Erythroblast (primary cell): Measurements from ENCODE around the gene SDSL.

Experiments used
- DNase-seq, 2 experiments: peaks; one replicate each; lab custom pipeline; 2025; lab: John Stamatoyannopoulos, UW
- GATA1 ChIP-seq: IDR thresholded peaks from 2 replicates; pipeline ENCODE4 v1.6.1; 2011; ENCODE audit warnings: low read depth, mild to moderate bottlenecking, control low read depth, low read length, moderate library complexity
- POLR2A ChIP-seq: IDR thresholded peaks from 2 replicates; pipeline ENCODE4 v1.6.1; 2011; ENCODE audit warnings: mild to moderate bottlenecking, low read length

SDSL gene

DNA sequence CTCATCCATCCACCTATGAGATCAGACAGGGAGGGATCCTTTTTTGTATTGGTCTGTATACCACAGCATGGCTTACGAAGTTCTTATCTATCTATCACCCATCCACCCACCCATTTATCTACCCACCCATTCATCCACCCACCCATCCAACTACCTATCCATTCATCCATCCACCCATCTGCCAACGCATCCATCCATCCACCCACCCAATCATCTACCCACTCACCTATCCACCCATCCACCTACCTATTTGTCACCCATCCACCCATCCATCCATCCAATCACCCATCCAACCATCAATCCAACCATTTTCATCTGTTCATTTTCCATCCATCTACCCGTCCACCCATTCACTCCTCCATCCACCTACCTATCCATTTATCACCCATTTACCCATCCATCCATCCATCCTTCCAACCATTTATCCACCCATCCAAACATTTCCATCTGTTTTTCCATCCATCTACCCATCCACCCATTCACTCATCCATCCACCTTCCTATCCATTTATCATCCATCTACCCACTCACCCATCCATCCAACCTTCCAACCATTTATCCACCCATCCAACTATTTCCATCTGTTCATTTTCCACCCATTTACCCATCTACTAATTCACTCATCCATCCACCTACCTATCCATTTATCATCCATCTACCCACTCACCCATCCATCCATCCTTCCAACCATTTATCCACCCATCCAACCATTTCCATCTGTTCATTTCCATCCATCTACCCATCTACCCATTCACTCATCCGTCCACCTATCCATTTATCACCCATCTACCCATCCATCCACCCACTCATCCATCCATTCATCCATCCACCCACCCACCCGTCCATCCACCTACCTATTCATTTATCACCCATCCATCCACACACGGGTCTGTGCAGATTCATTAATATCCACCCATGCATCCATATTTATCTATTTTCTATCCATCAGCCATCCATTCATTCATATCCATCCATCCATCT, 31.8 kb upstream of the SDSL start:
- no peak for DNase-seq

DNA sequence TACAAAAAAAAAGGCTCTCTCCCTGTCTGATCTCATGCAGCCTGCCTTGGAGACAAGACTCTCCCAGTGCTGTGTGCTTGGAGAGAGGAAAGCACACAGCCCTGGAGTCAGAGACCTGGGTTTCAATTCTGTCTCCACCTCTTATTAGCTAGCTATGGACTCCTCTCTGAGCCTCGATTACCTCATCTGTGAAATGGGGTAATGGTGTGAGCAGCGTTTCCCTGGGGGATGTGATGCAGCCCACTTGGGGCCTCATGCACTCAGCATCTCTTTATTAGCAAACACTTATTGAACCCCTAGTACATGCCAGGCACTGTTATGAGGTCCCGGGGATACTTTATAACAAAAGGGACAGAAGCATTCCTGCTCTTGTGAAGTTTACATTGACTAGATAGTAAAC, 31.0 kb upstream of the SDSL start:
- DNase-seq: no peak
- TF ChIP-seq GATA1 (no peak), POLR2A (no peak)

More for the DNA sequence above, 31.8 kb upstream of the SDSL start:
- no peak for TF ChIP-seq POLR2A
- TF ChIP-seq GATA1: no peak

DNA sequence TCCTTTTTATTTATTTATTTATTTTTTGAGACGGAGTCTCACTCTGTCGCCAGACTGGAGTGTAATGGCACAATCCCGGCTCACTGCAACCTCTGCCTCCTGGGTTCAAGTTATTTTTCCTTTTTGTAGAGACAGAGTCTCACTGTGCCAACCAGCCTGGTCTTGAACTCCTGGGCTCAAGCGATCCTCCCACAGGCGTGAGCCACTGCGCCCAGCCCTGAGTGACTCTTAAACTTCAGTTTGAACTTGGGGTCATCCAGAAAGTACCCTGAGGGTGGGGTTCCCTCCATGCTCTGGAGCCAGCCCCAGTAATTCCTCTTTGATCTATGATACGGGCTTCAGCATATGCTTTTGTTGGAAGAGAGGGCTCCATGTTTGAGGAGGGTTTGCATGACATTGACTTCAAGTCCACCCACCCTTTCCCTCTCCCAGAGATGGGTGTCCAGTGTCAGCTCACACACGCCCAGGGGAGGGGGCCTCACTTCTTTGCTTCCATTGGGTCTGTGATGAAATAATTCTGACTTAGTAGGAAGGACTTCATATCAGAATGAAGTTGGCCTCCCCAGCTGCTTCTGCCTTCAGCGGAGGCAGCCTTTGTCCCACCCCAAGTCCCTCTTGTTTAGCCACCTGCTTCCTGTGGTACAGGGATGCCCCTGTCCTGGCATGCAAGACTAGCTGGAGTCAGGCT, 30.4 kb upstream of the SDSL start:
- no peak for DNase-seq
- TF ChIP-seq POLR2A (no peak), GATA1 (no peak)

DNA sequence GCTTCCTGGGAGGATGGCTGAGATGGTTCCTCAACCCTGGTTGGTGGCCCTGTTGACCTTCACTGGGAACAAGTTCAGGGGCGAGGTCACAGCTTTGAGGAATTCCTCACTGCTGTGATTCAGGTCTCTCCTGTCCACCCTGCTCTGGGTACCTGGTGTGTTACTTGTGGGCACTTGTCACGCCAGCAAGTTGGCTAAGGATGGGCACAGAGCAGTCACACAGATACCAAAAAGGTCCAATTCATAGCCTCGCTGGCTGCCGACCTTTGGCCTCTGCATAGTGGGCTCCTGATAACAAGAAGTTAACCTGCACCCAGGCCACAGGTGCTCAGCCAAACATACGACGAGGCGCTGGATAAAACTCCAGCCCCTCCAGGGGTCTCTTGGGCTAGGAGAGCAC, 29.7 kb upstream of the SDSL start:
- no peak for DNase-seq
- TF ChIP-seq POLR2A (no peak), GATA1 (no peak)

DNA sequence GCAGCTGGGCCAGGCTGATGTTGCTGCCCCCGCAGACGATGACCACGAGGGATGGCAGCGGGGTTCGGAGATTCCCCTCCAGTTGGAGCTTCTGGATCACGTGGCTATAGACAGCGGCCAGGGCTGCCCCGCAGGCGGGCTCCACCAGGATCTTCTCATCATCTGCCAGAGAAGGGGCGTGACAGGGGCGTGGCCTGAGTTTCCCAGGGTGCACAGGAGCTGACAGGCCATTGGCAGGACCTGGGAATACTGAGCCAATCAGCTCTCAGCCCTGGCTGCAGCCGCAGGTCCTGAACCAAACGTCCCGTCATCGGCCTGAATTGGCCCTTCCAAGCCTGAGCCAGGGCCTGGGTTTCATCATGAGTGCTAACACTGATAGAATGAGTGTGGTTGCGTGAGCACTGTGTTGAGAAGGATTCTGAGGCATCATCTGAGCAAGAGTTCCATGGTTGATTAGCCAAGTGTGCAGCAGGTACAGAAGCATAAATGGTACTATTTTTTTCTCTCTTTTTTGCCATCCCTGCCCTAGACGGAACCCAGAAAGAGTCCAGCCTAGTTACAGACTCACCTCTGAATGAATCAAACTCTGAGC, 29.1 kb upstream of the SDSL start:
- no peak for TF ChIP-seq GATA1
- no peak for TF ChIP-seq POLR2A
- DNase-seq: peak; percentile 20 to 26

DNA sequence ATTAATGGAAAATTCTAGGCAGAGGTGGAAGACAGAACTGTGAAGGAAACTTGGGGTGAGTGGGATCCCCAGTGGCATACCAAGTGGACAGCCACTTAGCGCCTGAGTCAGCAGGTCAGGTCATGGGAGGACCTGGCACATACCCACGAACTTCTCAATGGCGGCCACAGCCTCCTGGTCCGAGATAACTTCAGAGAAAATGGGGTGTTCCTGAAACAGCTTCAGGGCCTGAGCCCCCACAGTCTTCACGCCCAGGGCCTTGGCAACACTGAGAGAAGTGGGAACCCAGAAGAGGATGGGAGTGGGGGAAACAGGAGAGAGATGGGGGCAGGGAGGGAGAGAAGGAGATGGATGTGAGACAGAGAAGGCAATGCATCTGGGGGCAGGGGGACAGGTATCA, 28.4 kb upstream of the SDSL start:
- TF ChIP-seq POLR2A (no peak), GATA1 (no peak)
- DNase-seq: no peak

DNA sequence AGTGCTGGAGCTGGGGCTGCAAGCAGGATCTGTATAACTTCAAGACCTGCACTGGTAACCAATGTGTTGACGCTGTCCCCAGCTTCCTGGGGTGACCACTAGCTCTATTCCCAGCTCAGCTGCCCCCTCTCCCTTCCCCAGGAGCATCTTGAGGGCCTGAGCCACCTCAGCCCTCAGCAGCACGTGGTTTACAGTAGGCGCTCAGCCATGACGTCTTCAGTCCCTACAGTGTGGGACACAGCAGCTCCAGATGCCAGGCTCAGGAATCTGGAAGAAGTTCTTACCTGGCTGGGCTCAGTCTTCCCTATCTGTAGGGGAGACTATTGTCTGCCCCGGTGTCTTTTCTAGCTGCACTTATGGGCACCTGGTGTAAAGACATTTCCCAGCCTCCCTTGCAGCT, 27.1 kb upstream of the SDSL start:
- TF ChIP-seq POLR2A (no peak), GATA1 (no peak)
- no peak for DNase-seq

DNA sequence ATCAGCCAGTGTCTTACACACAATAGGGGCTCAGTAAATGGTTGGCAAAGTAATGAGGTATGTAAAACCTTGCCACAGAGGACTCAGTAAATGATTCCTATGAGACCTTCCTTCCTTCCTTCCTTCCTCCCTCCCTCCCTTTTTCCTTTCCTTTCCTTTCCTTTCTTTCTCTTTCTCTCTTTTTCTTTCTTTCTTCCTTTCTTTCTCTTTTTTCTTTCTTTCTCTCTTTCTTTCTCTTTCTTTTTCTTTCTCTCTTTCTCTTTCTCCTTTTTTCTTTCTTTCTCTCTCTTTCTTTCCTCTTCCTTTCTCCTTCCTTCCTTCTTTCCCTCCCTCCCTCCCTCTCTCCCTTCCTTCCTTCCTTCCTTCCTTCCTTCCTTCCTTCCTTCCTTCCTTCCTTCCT, 26.0 kb upstream of the SDSL start:
- TF ChIP-seq GATA1: no peak
- no peak for TF ChIP-seq POLR2A
- DNase-seq: no peak

DNA sequence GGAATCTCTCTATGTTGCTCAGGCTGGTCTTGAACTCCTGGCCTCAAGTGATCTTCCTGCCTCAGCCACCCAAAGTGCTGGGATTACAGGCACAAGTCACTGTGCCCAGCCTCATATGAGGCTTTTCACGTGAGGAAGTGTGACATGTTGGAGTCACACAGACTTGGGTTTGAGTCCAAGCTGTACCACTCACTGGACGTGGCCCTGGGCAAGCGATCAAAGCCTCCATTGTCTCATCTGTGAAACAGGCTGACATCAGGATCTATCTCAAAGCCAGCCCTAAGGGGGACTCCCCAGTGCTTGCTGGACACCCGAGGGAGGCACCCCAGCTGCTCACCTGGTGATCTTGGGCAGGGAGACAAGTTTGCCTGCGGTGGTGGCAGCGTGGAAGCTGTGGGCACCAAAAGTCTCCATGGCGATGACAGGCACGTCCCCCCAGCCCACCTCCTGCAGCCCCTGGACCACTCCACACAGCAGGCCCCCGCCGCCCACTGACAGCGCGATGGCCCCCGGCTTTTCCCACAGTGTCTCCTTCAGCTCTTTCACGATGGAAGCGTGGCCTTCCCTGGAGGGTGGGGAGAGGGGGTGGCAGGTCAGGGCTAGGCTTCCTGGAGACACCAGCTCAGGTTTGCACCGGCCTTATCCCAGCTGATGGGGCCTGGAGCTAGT, 25.2 kb upstream of the SDSL start:
- no peak for DNase-seq
- no peak for TF ChIP-seq GATA1
- TF ChIP-seq POLR2A: no peak

DNA sequence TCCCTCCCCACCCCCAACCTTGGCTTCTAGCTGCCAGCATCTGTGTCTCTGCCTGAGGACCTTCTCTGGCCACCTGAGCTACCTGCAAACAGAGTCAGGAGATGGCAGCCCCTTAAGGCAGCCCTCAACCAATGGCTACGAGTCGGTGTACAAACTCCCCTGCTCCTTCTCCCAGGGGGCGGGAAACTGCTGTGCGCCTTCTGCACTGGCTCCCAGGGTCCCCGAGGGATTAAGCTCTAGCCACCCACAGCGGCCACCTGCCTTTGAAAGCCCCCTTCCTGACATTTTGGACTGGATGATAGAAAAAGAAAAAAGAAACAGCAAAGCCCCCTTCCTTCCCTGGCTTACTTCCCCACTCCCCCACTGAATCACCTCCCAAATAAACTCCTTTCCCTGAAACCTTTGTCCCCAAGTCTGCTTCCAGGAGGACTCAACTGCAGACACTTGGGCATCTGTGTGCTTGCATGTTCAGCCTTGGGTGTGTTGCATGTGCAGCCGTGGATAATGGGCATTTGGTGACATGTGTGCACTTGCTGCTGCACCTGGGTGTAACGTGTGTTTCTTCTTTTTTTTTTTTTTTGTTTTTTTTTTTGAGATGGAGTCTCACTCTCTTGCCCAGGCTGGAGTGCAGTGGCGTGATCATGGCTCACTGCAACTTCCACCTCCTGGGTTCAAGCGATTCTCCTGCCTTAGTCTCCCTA, 24.5 kb upstream of the SDSL start:
- no peak for TF ChIP-seq POLR2A
- TF ChIP-seq GATA1: no peak
- DNase-seq: no peak

DNA sequence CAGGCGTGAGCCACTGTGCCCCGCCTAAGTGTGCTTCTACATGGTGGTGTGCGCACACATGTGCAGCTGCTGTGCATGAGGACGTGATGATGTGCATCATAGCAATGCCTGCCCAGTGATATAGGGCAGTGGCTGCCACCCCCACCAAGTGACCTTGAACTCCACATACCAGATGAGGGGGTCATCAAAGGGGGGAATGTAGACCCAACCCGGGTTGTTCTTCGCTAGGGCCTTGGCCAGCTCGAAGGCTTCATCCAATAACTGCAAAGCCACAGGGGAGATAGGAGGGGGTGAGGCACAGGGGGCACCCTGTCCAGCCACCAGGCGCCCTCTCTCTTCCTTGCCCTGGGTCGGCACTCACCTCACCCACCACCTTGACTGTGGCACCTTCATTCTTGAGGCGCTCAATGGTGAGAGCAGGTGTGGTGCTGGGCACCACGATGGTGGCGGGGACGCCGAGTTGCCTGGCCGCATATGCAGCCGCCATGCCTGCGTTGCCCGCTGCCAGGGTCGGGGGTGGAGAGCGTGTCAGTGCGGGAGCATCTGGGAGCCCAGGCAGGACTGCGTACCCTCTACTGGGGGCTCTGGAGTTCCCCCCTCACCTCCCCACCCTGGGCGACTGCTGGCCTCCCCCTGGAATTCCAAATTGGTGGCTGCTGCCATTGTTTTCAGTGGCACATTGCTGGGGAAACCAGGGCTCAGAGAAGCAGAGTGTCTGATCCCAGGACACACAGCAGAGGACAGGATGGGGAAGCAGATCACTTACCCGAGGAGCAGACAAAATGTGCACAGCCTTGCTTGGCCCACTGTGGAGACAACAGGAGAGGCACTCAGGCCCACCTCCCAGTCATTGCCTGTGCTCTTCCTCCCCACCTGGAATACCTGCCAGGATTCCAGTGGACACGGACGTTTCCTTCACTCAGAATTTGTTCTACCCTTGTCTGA, 23.6 kb upstream of the SDSL start:
- TF ChIP-seq GATA1 (no peak), POLR2A (no peak)
- no peak for DNase-seq

DNA sequence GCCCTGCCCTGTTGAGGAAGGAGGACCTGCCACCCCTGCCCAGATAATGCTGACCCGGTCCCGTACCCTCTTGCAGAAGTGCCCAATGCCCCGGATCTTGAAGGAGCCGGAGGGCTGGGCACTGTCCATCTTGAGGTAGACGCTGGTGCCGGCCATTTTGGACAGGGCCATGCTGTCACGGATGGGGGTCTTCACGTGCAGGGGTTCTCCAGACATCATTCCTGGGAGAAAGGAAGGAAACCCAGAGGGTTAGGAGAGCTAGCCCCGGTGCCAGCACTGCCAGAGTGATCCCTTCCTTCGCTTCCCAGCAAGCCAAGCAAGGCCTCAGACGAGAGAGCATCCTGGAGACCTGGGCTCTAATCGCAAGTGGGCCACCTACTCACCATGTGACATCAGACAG, 22.7 kb upstream of the SDSL start:
- TF ChIP-seq POLR2A (no peak), GATA1 (no peak)

DNA sequence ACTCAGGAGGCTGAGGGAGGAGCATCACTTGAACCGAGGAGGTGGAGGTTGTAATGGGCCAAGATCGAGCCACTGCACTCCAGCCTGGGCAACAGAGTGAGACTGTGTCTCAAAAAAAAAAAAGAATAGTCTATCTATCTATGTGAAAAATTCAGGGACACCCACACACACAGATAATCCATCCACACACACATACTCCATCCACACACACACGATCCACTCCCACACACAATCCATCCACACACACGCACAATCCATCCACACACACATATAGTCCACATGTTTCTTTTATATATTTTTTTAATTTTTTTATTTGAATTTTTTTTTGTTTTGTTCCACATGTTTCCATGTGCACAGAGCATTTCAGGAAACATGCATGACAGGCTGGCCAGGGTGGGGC, 21.8 kb upstream of the SDSL start:
- TF ChIP-seq GATA1 (no peak), POLR2A (no peak)
- DNase-seq: no peak

More for the DNA sequence above, 22.7 kb upstream of the SDSL start:
- DNase-seq: no peak
